Measurements from ENCODE around the gene AREL1. TPM values are rescaled to one million over a fixed set of nuclear protein-coding genes. Genes with fewer than 3 reads are reported as not detected.

The AREL1 gene
- total RNA-seq, 4 donors from 2014 or later = 33.8 to 95.6 (median 65.1) TPM

GRCh38 chr14:74649167-74649566 lies 63.7 kb downstream of the AREL1 start:
- no peak overlapping the region for H3K27ac ChIP-seq
- DNase-seq = no peak
- TF ChIP-seq CTCF (IDR thresholded peaks at IDR 0.05) (no peak), POLR2A (IDR thresholded peaks at IDR 0.05) (no peak)

GRCh38 chr14:74648601-74649000 lies 64.3 kb downstream of the AREL1 start:
- peak in 1 of 3 donors; percentile 32 for DNase-seq

More at GRCh38 chr14:74649167-74649566, 63.7 kb downstream of the AREL1 start:
- no peaks in the 10 kb centered on the region for H3K4me1 ChIP-seq
- no peak overlapping the region for H3K4me3 ChIP-seq
- no peaks in the 10 kb centered on the region for H3K36me3 ChIP-seq
- H3K9me3 ChIP-seq = no peaks in the 10 kb centered on the region
- no peaks in the 10 kb centered on the region for H3K27me3 ChIP-seq

GRCh38 chr14:74647678-74648461 lies 65.0 kb downstream of the AREL1 start:
- no peaks in the 10 kb centered on the region for H3K36me3 ChIP-seq
- DNase-seq = peak in 1 of 3 donors; percentile 42
- H3K27me3 ChIP-seq = no peaks in the 10 kb centered on the region
- H3K4me1 ChIP-seq = no peaks in the 10 kb centered on the region
- TF ChIP-seq CTCF (IDR thresholded peaks at IDR 0.05) = no peak
- no peak overlapping the region for H3K27ac ChIP-seq
- no peaks in the 10 kb centered on the region for H3K9me3 ChIP-seq
- H3K4me3 ChIP-seq = no peak overlapping the region

More at GRCh38 chr14:74648601-74649000, 64.3 kb downstream of the AREL1 start:
- Histone ChIP-seq H3K4me3 (no peak overlapping the region), H3K9me3 (no peaks in the 10 kb centered on the region), H3K36me3 (no peaks in the 10 kb centered on the region), H3K4me1 (no peaks in the 10 kb centered on the region), H3K27me3 (no peaks in the 10 kb centered on the region), H3K27ac (no peak overlapping the region)
- TF ChIP-seq POLR2A (IDR thresholded peaks at IDR 0.05) = no peak
- no peak for TF ChIP-seq CTCF (IDR thresholded peaks at IDR 0.05)

GRCh38 chr14:74647061-74647677 lies 65.7 kb downstream of the AREL1 start:
- Histone ChIP-seq H3K27ac (no peak overlapping the region), H3K4me1 (no peaks in the 10 kb centered on the region), H3K9me3 (no peaks in the 10 kb centered on the region), H3K27me3 (no peaks in the 10 kb centered on the region), H3K4me3 (no peak overlapping the region), H3K36me3 (no peaks in the 10 kb centered on the region)
- no peak for DNase-seq
- TF ChIP-seq POLR2A (IDR thresholded peaks at IDR 0.05) (no peak), CTCF (IDR thresholded peaks at IDR 0.05) (no peak)

- H3K36me3 ChIP-seq = no peaks in the 10 kb centered on the region
- H3K4me3 ChIP-seq = no peak overlapping the region
- TF ChIP-seq POLR2A (IDR thresholded peaks at IDR 0.05) (no peak), CTCF (IDR thresholded peaks at IDR 0.05) (no peak)
- H3K27me3 ChIP-seq = no peaks in the 10 kb centered on the region
- no peak overlapping the region for H3K27ac ChIP-seq
- no peak for DNase-seq
- no peaks in the 10 kb centered on the region for H3K9me3 ChIP-seq
- H3K4me1 ChIP-seq = no peaks in the 10 kb centered on the region
Measured at GRCh38 chr14:74645756-74646470, 67.0 kb downstream of the AREL1 start.

Data from Peyer's patch (tissue), 4 donors.